H1 (cell line): ENCODE data around the gene CD300LB. TPM values are rescaled to one million over a fixed set of nuclear protein-coding genes. Genes with fewer than 3 reads are reported as not detected.

Experiments
- CTCF ChIA-PET: fragments of 300-600 bp; sonication (Branson Sonifier 250); formaldehyde crosslinking; loops from one replicate; lab custom pipeline; 2021; ENCODE audit not compliant: partially characterized antibody; lab: Charles Lee
- POLR2A ChIA-PET: fragments of 300-600 bp; sonication (Branson Sonifier 250); formaldehyde crosslinking; loops from one replicate; lab custom pipeline; 2021; ENCODE audit warnings: inconsistent platforms; ENCODE audit not compliant: partially characterized antibody; lab: Charles Lee
- DNase-seq, 2 experiments: peaks; one replicate each; pipeline versions ENCODE4 v3.0.0 to v3.0.0-alpha.2; 2010 to 2022; ENCODE audit warnings: low spot score in 2 of 2, low read depth in 1 of 2, mixed read lengths in 1 of 2
- FAIRE-seq: peaks from 2 replicates; lab custom pipeline; 2011; peaks lifted over from hg19 to GRCh38; lab: Jason Lieb, UNC
- H2AFZ ChIP-seq: 2 replicates; pipeline ENCODE4 v1.8.1; 2012; ENCODE audit warnings: low read length, inconsistent platforms
- H2AK5ac ChIP-seq: 2 replicates; pipeline ENCODE4 v1.6.1; 2013; ENCODE audit warnings: low read depth, low read length
- H2BK120ac ChIP-seq: replicated peaks from 2 replicates; pipeline ENCODE3; 2013; ENCODE audit warnings: low read depth, low read length, inconsistent platforms
- H2BK12ac ChIP-seq: 2 replicates; pipeline ENCODE4 v1.6.1; 2013; ENCODE audit warnings: low read depth, low read length
- H2BK15ac ChIP-seq: 2 replicates; pipeline ENCODE4 v1.6.1; 2013; ENCODE audit warnings: low read length
- H2BK20ac ChIP-seq: 2 replicates; pipeline ENCODE4 v1.6.1; 2013; ENCODE audit warnings: low read length
- H2BK5ac ChIP-seq: 2 replicates; pipeline ENCODE4 v1.6.1; 2013; ENCODE audit warnings: low read depth, low read length
- H3K14ac ChIP-seq: 2 replicates; pipeline ENCODE4 v1.6.1; 2013; ENCODE audit warnings: inconsistent platforms; ENCODE audit not compliant: insufficient read length
- H3K18ac ChIP-seq: 2 replicates; pipeline ENCODE4 v1.6.1; 2013; ENCODE audit warnings: low read length; ENCODE audit errors: extremely low read depth
- H3K23ac ChIP-seq: 2 replicates; pipeline ENCODE4 v1.6.1; 2013; ENCODE audit warnings: inconsistent platforms; ENCODE audit not compliant: insufficient read length
- H3K23me2 ChIP-seq: 2 replicates; pipeline ENCODE4 v1.6.1; 2013; ENCODE audit warnings: low read depth, low read length
- H3K27ac ChIP-seq: 2 replicates; pipeline ENCODE4 v1.6.1; 2011; ENCODE audit warnings: low read depth, low read length, inconsistent platforms
- H3K27me3 ChIP-seq, 4 experiments: replicated peaks in 1 of 4; 1 replicate in 1 of 4; 2 replicates in 3 of 4; pipeline versions ENCODE4 v1.6.1 to v1.8.1; 2011 to 2013; ENCODE audit warnings: low read length in 3 of 4, mild to moderate bottlenecking in 3 of 4, inconsistent platforms in 2 of 4, mixed read lengths in 2 of 4, moderate library complexity in 1 of 4; ENCODE audit not compliant: control insufficient read depth in 3 of 4, insufficient read depth in 3 of 4; ENCODE audit errors: extremely low read depth in 1 of 4
- H3K36me3 ChIP-seq, 4 experiments: 2 replicates each; pipeline versions ENCODE4 v1.6.1 to v1.8.1; 2011 to 2013; ENCODE audit warnings: mild to moderate bottlenecking in 4 of 4, low read length in 3 of 4, moderate library complexity in 2 of 4, control low read depth in 1 of 4, inconsistent platforms in 1 of 4; ENCODE audit not compliant: insufficient read depth in 4 of 4, control insufficient read depth in 2 of 4
- H3K4ac ChIP-seq: replicated peaks from 2 replicates; pipeline ENCODE3; 2013; ENCODE audit warnings: low read length, low read depth, mixed read lengths, inconsistent platforms; ENCODE audit not compliant: insufficient read length
- H3K4me1 ChIP-seq, 4 experiments: replicated peaks in 1 of 4; 1 replicate in 1 of 4; 2 replicates in 3 of 4; pipeline versions ENCODE4 v1.6.1 to v1.8.1; 2011 to 2013; ENCODE audit warnings: low read length in 3 of 4, inconsistent platforms in 2 of 4, mixed read lengths in 1 of 4; ENCODE audit not compliant: insufficient read depth in 4 of 4, control insufficient read depth in 3 of 4
- H3K4me2 ChIP-seq, 2 experiments: 2 replicates each; pipeline versions ENCODE4 v1.6.1 to v1.8.1; 2011 to 2013; ENCODE audit warnings: low read depth in 2 of 2, low read length in 2 of 2, control low read depth in 1 of 2, inconsistent platforms in 1 of 2, mild to moderate bottlenecking in 1 of 2; ENCODE audit not compliant: insufficient read depth in 1 of 2
- H3K4me3 ChIP-seq, 4 experiments: fragments of 200-600, 300-600 bp in 1 of 4; sonication (generic), shearing (Covaris generic), sonication (Bioruptor Twin) in 1 of 4; 2 replicates each; pipeline versions ENCODE4 v1.5.1 to v1.8.1; 2011 to 2016; ENCODE audit warnings: low read length in 4 of 4, low read depth in 3 of 4, control low read depth in 2 of 4, inconsistent platforms in 2 of 4, mild to moderate bottlenecking in 2 of 4, mixed read lengths in 1 of 4, moderate library complexity in 1 of 4; ENCODE audit not compliant: insufficient read depth in 2 of 4; ENCODE audit errors: extremely low read depth in 1 of 4
- H3K56ac ChIP-seq: replicated peaks from 2 replicates; pipeline ENCODE3; 2013; ENCODE audit warnings: low read depth, mild to moderate bottlenecking, mixed read lengths, low read length, inconsistent platforms; ENCODE audit not compliant: insufficient read length
- H3K79me1 ChIP-seq: 2 replicates; pipeline ENCODE4 v1.6.1; 2013; ENCODE audit warnings: low read depth, low read length, control low read depth
- H3K79me2 ChIP-seq, 2 experiments: 2 replicates each; pipeline versions ENCODE4 v1.6.1 to v1.8.1; 2012 to 2013; ENCODE audit warnings: low read length in 2 of 2, mild to moderate bottlenecking in 2 of 2, inconsistent platforms in 1 of 2; ENCODE audit not compliant: insufficient read depth in 2 of 2, control insufficient read depth in 1 of 2
- H3K9ac ChIP-seq, 4 experiments: replicated peaks in 1 of 4; 1 replicate in 1 of 4; 2 replicates in 3 of 4; pipeline versions ENCODE4 v1.6.1 to v1.8.1; 2011 to 2013; ENCODE audit warnings: low read depth in 3 of 4, low read length in 3 of 4, control low read depth in 2 of 4, mild to moderate bottlenecking in 2 of 4, moderate library complexity in 2 of 4, inconsistent platforms in 1 of 4; ENCODE audit errors: extremely low read depth in 1 of 4
- H3K9me3 ChIP-seq, 2 experiments: 2 replicates each; pipeline versions ENCODE4 v1.6.1 to v1.8.1; 2012 to 2013; ENCODE audit warnings: mild to moderate bottlenecking in 2 of 2, moderate library complexity in 2 of 2, control low read depth in 1 of 2, inconsistent platforms in 1 of 2, low read depth in 1 of 2, low read length in 1 of 2, mixed read lengths in 1 of 2; ENCODE audit not compliant: insufficient read depth in 2 of 2
- H4K20me1 ChIP-seq, 2 experiments: replicated peaks in 1 of 2; 2 replicates each; pipeline versions ENCODE3 to v1.8.1; 2011 to 2013; ENCODE audit warnings: inconsistent platforms in 2 of 2, low read length in 2 of 2, mild to moderate bottlenecking in 1 of 2; ENCODE audit not compliant: insufficient read depth in 2 of 2, control insufficient read depth in 1 of 2
- H4K5ac ChIP-seq: 2 replicates; pipeline ENCODE4 v1.6.1; 2013; ENCODE audit warnings: low read length, low read depth, mixed read lengths, inconsistent platforms; ENCODE audit not compliant: insufficient read length
- H4K8ac ChIP-seq: 2 replicates; pipeline ENCODE4 v1.8.0; 2013; ENCODE audit warnings: mild to moderate bottlenecking, moderate library complexity, low read length, inconsistent platforms; ENCODE audit not compliant: insufficient read depth; ENCODE audit errors: extremely low read depth
- H4K91ac ChIP-seq: replicated peaks from 2 replicates; pipeline ENCODE3; 2013; ENCODE audit warnings: low read length, mixed read lengths, inconsistent platforms; ENCODE audit not compliant: insufficient read length
- ATF2 ChIP-seq: IDR thresholded peaks from 2 replicates; pipeline ENCODE4 v1.6.1; 2012; ENCODE audit warnings: low read length, inconsistent platforms
- CREB1 ChIP-seq: IDR thresholded peaks from 2 replicates; pipeline ENCODE4 v1.6.1; 2012; ENCODE audit warnings: inconsistent platforms
- HDAC6 ChIP-seq: IDR thresholded peaks from one replicate; pipeline ENCODE4 v1.7.1; 2012; ENCODE audit warnings: low read depth, mild to moderate bottlenecking, inconsistent platforms, low read length, moderate library complexity
- TAF7 ChIP-seq: optimal IDR thresholded peaks from 2 replicates; pipeline ENCODE3; 2011; ENCODE audit warnings: low read depth, mild to moderate bottlenecking, inconsistent platforms, low read length, moderate library complexity, borderline replicate concordance
- WGBS, 2 experiments: shearing (Covaris generic) in 1 of 2; methylation state at CpG; one replicate each; pipeline versions ENCODE4 v1.1.6 to v1.1.7; 2013 to 2015; ENCODE audit warnings: low lambda C conversion rate in 2 of 2, mixed read lengths in 2 of 2, inconsistent platforms in 1 of 2, low coverage in 1 of 2, missing lambda C conversion rate in 1 of 2; ENCODE audit not compliant: insufficient replicate concordance in 2 of 2, insufficient coverage in 1 of 2, insufficient read length in 1 of 2; ENCODE audit errors: extremely low coverage in 1 of 2, missing lambda C conversion rate in 1 of 2; 5-methylcytosine and 5-hydroxymethylcytosine counted together
- polyA plus RNA-seq, 7 experiments: library from polyadenylated mRNA; depleted of rRNA in 3 of 7; stranded (reverse) in 5 of 7; unstranded in 2 of 7; fragments of >200 nt in 5 of 7; fragments of 200-250 nt in 2 of 7; gene quantifications; 1 replicate in 5 of 7; 2 replicates in 1 of 7; 4 replicates in 1 of 7; pipeline versions ENCODE4 v1.2.1 to v1.2.3, GENCODE V29; 2011 to 2013; ENCODE audit warnings: missing spikeins in 2 of 7, mixed read lengths in 2 of 7
- total RNA-seq: library from RNA; stranded (reverse); fragmentation: NEBNext Ultra II Directional; extraction: Animal tissue kit (Norgen Biotek cat#: 25700); gene quantifications from 2 replicates; pipeline ENCODE4 v1.2.1, GENCODE V29; 2021

CD300LB gene
- total and polyA plus RNA-seq, 2 of the 8 experiments (the other 6 are each of a cell fraction or from before 2014, with no cell fraction given): not detected

- H2BK12ac ChIP-seq: no peak overlapping the region
- WGBS, 2 experiments: 72% methylated on average over 3 of the region's 3 CpGs; no CpG with 5 or more reads in 1 of the 2 experiments
- H4K8ac ChIP-seq: no peak overlapping the region
- no peak for FAIRE-seq
- no peak overlapping the region for H3K27ac ChIP-seq
- POLR2A ChIA-PET: no interaction called here
- TF ChIP-seq HDAC6 (no peak), ATF2 (no peak), TAF7 (no peak), CREB1 (no peak)
- TF ChIP-seq, all 59 proteins: peak for 0
- H3K36me3 ChIP-seq: no peaks in the 10 kb centered on the region
- no peak overlapping the region for H3K23ac ChIP-seq
- no peak overlapping the region for H3K4ac ChIP-seq
- no peak overlapping the region for H3K4me3 ChIP-seq
- CTCF ChIA-PET: interaction anchor here (0.8 to 1.4 kb wide), 5 partner anchors 9 to 104 kb away, joined by 3 to 5 read pairs (median 3); no protein-coding TSS in a partner anchor
- H3K9me3 ChIP-seq: peaks cover 12 to 14% of the 10 kb centered on the region in 2 experiments
- H2BK5ac ChIP-seq: no peak overlapping the region
- H2BK15ac ChIP-seq: no peak overlapping the region
- no peaks in the 10 kb centered on the region; a peak in 1 of 7 replicates for H3K27me3 ChIP-seq
- H3K79me2 ChIP-seq: no peaks in the 10 kb centered on the region
- no peak overlapping the region for H2AK5ac ChIP-seq
- H4K20me1 ChIP-seq: peaks cover 0 to 3% of the 10 kb centered on the region in 2 experiments
- H3K56ac ChIP-seq: no peak overlapping the region
- H3K14ac ChIP-seq: no peak overlapping the region
- H4K5ac ChIP-seq: no peak overlapping the region
- no peak overlapping the region for H3K18ac ChIP-seq
- no peak overlapping the region for H2BK20ac ChIP-seq
- peaks cover 0 to 2% (median under 1%) of the 10 kb centered on the region in 4 experiments; a peak in 2 of 7 replicates for H3K4me1 ChIP-seq
- no peak overlapping the region for H3K4me2 ChIP-seq
- DNase-seq: no peak
- no peak overlapping the region for H3K9ac ChIP-seq
- H3K79me1 ChIP-seq: no peaks in the 10 kb centered on the region
- H4K91ac ChIP-seq: no peak overlapping the region
- H2BK120ac ChIP-seq: no peak overlapping the region
- no peak overlapping the region for H2AFZ ChIP-seq
- peaks cover 6% of the 10 kb centered on the region; the same call in 1 of the 2 replicates for H3K23me2 ChIP-seq
Observed at GRCh38 chr17:74561586-74561985, 30.3 kb upstream of the CD300LB start.
